NCI-H1436 treated with DMSO at 0.1 percent for 48 hours (cell line): ENCODE results near the gene UPK3A.

Experiments used
- DNase-seq: peaks from one replicate; lab custom pipeline; 2025; lab: John Stamatoyannopoulos, UW

The UPK3A gene

GRCh38 chr22:45329530-45329936 lies 44.8 kb downstream of the UPK3A start:
- DNase-seq = no peak

- DNase-seq = no peak
Measured at GRCh38 chr22:45330548-45330947, 45.8 kb downstream of the UPK3A start.

DNA sequence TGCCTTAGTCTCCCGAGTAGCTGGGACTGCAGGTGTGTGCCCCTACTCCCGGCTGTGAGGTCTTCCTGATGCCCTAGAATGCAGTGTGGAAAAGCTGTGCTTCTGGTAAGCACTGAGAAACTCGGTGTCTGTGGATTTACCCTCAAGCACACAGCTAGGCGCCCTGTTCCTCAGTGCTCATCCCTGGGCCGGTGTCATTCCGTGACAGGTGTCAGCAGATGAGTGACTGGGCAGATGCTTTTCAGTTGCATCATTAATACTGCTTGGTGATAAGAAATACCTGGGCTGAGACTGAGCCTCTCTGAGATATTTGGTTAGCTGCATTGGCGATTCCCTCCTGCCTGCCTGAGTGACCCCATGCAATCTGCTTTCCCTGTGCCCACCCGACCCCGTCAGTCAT lies 46.7 kb downstream of the UPK3A start:
- DNase-seq = no peak

DNA sequence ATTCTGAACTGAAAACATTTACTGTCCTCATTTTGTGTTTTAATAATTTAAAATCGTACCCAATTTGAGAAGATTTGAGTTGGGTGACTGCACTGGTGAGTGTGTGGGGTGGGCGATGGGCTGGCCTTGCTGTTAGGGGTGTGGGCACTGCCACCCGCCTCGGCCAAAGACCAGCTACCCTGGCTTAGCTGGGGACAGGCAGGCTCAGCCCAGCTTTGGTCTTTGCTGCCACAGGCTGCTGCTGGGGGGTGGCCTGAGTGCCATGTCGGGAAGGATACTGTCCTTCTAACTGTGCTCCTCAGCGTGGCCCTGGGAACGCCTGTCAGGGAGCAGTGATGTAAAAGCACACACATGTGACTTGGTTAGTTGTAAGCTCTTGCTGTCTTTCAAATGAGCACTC lies 47.3 kb downstream of the UPK3A start:
- DNase-seq = no peak

GRCh38 chr22:45334068-45334467 lies 49.3 kb downstream of the UPK3A start:
- no peak for DNase-seq

- no peak for DNase-seq
Measured at GRCh38 chr22:45334528-45334927, 49.8 kb downstream of the UPK3A start.

GRCh38 chr22:45335021-45335818 lies 50.5 kb downstream of the UPK3A start:
- DNase-seq = no peak

GRCh38 chr22:45335854-45336522 lies 51.2 kb downstream of the UPK3A start:
- no peak for DNase-seq

DNA sequence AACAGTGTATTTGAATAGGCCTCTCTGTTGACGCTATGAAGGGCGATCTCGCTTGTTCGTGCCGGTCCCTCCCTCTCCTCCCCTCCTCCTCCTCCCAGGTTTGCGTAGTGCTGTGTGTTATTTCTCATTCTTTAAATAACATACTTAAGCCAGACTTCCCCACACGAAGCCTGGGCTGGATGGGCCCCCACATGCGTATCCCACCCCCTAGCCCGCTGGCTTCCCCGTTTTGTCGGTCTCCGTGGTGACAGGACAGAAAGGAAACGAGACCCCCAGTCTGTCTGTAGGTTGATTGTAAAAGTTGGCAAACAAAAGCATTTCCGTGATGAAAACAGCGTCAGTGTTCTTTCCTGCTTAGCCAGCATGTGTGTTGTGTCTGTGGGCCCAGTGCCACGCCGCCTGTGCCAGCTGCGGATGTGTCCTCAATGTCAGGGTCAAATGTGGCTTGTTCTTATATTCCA lies 52.3 kb downstream of the UPK3A start:
- no peak for DNase-seq

DNA sequence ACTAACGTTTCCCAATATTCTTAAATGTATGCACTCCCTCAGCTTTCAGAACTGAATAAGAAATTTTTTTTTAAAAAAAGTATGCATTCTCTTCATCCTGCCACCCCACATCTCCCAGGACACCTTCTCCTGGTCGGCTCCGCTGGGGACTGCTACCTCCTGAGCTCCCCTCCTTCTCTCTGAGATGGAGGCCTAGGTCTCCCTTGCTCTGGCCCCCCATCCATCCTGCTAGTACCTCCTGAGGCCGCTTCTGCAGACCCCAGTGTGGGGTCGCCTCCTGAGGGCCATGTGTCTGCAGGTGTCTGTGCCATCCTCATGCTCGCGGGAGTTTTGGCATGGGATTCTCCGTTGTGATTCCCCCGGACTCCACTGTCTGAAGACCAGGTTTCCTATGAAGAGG lies 52.8 kb downstream of the UPK3A start:
- DNase-seq = no peak

- DNase-seq = no peak
Measured at GRCh38 chr22:45338795-45339194, 54.0 kb downstream of the UPK3A start.

DNA sequence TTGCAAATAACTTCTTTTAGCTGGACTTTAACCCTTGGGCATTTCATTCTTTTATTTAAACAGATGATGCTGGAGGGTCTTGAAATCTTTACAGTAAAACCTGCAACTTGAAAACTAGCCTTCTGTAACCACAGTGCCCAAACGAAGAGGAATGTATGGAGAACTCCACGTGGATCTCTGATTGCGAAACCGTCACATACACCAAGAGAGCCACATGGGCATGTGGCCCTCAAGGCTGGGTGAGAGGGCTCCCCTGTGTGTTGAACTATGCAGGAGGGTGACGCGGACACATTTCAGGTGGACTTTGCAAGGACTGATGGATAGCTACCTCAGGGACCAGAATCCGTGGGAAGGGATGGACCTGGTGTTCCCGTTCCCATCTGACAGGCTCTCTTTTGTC lies 55.6 kb downstream of the UPK3A start:
- no peak for DNase-seq

DNA sequence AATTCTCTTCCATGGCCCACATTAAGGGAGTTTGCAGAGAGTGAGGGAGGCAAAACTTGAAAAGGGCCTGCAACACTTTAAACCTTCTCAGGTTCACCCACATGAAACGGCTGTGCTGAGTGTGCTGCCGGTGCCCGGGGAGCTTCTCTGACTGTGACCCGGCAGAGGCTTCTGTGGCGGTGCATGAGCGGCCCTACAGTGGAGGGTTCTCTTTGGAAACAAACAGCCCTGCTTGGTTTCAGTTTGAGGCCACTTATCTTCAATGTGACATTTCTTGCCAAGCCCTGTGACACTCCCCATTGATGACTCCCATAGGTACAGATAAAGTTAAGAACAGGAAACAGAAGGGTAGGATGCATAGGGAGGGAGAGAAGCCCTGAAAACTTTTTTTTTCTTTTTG lies 56.7 kb downstream of the UPK3A start:
- no peak for DNase-seq

- DNase-seq = no peak
Measured at GRCh38 chr22:45343143-45343542, 58.4 kb downstream of the UPK3A start.

- no peak for DNase-seq
Measured at GRCh38 chr22:45344334-45344733, 59.6 kb downstream of the UPK3A start.
